GM21390 (cell line): ENCODE results near the gene CPLANE2.

Experiments
- ATAC-seq: cut with Tn5 transposase; IDR thresholded peaks from one replicate; pipeline ENCODE4 v1.9.1; 2021; ENCODE audit not compliant: unreplicated experiment

Gene CPLANE2

DNA sequence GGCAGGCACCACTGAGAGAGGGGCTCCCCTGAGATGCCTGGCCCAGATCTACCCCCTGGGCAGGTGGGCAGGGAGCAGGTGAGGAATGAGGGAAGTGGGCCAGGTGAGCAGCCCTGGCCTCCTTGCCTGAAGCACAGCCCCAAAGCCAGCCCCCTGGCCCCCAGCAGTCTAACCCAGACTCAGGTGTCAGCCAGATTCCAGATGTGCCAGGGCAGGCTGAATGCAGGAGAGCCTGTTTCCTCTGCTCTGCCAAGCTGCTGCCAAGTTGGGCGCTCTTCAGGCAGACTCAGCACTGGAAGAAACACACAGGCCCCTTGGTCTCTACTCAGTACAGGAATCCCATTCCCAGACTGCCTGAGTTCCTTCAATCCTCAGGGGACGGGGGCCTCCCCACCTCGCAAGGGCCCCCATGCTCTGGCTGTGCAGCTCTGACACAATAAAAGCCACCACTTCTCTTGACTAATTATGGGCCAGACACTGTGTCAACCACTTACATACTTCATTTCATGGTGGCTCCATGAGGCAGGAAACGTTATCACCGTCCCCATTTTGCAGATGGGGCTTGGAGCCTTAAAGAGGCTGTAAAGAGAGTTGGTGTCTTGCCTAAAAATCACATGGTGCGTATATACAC, 45.0 kb downstream of the CPLANE2 start:
- no peak for ATAC-seq

- no peak for ATAC-seq
These were observed 45.7 kb downstream of the CPLANE2 start for GRCh38 chr1:16191309-16191708.

GRCh38 chr1:16189921-16190621, 46.9 kb downstream of the CPLANE2 start:
- no peak for ATAC-seq

- ATAC-seq, result no peak
These were observed 48.0 kb downstream of the CPLANE2 start for GRCh38 chr1:16189003-16189402.

GRCh38 chr1:16187748-16188401, 49.1 kb downstream of the CPLANE2 start:
- ATAC-seq, result no peak

- no peak for ATAC-seq
These were observed 50.2 kb downstream of the CPLANE2 start for GRCh38 chr1:16186655-16187235.

GRCh38 chr1:16184557-16185303, 52.3 kb downstream of the CPLANE2 start:
- ATAC-seq, result no peak

DNA sequence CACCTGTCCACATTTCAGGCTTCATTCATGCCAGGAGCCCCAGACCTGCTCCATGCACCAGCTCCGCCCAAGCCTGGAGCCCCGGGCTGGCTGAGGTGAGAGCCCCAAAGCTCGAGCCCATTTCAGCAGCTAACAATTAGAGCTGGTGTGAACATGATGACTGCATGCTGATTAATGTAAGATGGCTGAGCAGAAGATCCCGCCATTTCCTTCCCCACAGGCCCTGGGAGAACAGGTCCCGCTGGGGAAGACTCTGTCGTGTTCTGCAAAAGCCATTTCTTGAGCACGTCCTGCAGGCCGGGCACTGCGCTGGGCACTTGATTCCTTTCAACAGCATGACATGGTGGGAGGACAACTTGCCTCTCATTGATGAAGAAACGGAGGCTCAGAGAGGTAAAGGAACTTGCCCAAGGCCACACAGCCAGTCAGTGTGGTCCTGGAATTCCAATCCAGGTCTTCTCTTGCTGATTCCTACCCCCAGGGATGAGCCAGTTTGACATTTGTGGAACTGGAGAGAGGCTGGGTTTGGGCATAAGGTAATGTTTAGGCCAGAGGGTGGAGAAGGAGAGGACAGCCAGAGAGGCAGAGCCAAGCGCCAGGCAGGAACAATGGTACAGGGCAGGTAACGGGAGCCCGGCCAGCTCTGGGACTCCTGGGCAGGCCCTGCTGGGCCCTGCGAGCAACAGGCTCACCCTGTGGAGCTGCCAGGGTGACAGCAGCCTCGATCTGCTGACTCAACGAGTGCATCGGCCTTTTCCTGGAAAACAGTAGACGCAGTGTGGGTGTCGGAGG, 53.0 kb downstream of the CPLANE2 start:
- ATAC-seq, result no peak

GRCh38 chr1:16183179-16183578, 53.8 kb downstream of the CPLANE2 start:
- ATAC-seq, result no peak

DNA sequence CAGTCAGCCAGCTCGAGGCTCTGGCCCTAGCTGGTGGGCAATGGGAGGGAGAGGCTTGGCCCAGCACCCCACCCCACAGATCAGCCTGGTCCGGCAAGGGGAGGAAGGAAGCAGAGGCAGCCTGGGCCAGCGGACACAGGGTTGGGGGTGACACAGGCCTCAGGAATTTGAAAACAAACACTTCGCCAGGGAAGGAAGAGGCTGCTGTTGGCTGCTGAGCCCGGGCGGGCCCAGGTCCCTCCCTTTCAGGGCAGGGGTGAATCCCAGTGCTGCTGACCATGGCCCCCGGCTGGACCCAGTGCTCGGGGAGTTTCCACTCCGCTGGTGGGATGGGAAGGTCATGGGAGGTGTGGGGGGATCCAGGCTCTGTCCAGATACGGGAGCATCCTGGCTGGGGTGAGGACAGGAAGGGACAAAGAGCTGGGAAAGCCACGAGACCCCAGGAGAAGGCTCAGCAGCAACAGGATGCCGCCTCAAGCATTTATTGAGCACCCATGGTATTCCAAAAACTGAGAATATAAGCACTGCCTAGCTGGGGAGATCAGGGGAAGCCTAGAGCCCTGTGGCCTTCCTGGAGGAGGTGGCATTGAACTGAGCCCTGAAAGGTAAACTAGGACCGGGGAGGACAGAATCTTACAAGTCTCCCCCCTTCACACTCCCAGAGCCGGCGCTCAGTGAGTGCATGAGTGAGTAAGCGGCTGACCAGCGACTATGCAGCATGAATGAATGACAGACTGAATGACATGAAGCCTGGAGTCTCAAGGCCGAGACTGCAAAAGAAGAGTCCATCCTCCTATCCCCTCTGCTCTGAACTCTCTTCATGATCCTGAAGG, 54.9 kb downstream of the CPLANE2 start:
- ATAC-seq, result no peak
